Measurements from ENCODE around the gene IL36RN.

IL36RN gene

DNA sequence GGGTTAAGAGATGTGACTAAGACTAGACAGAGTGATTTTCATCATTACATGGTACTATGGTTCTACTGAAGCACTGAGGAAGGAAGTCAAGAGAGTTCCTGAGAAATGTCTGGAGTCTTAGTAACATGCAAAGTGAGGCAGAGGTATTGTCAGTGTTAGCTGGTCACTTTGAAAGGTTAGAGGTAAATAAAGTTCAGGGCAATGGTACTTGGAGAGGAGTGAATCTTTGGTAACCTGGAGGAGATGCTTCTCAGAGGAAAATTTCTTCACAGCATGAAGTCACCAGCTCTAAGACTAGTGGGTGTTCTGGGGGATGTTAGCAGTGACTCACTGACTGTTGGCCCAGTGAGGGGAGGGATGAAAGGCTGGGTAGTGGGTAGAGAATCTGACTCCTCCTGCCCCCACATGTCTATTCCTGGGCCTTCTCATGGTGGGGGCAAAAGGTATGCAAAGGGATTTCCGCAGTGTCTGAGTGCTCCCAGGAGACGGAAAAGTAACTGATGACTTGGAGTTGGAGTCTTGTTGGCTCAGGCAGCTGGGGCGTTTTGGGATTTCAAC, 45.1 kb downstream of the IL36RN start:
- no peak for DNase-seq

- DNase-seq: no peak
These were observed 46.2 kb downstream of the IL36RN start for GRCh38 chr2:113105047-113105785.

- no peak for DNase-seq
These were observed 52.1 kb downstream of the IL36RN start for GRCh38 chr2:113111121-113111520.

DNA sequence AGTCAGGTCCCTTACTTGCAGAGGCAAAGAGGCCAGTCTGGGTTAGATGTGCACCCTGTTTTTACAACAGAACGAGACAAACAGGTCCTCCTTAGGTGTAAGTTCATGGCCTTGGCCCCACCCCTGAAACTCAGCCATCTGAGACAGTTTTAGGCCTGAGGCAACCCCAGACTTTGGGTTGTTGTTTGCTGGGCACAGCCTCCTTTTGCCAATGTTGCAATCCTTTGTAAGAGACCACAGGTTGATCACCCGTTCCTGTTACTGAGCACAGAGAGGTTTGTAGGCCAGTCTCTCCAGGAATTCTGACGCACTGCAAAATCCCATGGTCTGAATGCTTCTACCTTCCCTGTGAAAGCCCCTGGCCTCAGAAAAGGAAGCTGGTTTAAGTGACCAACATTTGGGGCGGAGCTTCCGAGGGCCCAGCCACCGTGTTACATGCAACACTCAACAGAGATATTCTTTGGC, 52.9 kb downstream of the IL36RN start:
- DNase-seq: no peak

- no peak for DNase-seq
These were observed 53.4 kb downstream of the IL36RN start for GRCh38 chr2:113112441-113112840.

DNA sequence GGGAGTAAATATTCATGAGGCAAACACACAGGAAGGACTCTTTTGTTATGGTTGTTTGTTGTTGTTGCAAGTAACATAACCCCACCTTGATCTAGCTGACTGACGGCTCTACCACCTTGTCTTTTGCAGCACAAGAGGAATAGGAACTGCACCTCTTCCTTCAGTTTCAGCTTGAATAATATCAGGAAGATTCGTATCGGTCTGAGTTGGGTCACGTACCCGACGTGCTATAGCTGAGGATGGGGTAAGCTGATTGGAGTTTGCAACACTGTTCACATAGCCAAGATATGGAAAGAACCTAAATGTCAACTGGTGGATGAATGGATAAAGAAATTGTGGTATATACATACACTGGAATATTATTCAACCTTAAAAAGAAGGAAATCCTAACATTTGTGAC, 53.9 kb downstream of the IL36RN start:
- no peak for DNase-seq

DNA sequence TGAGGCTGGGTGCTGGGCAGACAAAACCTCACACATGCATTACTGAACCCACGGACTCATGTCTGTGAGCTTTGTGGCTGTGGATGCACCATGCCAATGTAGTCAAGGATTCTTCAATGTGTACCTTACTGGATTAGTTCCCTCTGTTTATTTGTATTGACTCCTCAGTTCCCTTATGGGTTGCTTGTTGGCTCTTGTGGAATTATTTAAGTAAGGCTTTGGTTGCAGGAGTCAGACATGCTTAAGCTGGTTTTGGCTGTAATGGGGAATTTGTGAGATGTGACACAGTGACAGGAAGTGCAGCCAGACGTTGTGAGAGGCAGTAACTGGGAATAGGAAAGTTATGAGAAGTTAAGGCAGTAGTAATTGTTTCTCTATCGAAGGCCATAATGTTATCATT, 54.8 kb downstream of the IL36RN start:
- no peak for DNase-seq

All from central memory CD4-positive, alpha-beta T cell (primary cell).